Thyroid gland (tissue), 4 donors: ENCODE measurements around the gene UGT1A6.

Experiments used
- POLR2A ChIP-seq, 2 donors: fragments of 450-650 bp; IDR thresholded peaks; one replicate each; pipeline ENCODE4 v1.6.1; 2017; ENCODE audit warnings: antibody characterized with exemption in 2 of 2, mild to moderate bottlenecking in 2 of 2, moderate library complexity in 1 of 2
- TF ChIP-seq, protein P1 (sequence below), 6 experiments: fragments of 200-600 bp in 3 of 6; fragments of 450-650 bp in 3 of 6; sonication (generic) in 3 of 6; IDR thresholded peaks; one replicate each; pipeline ENCODE4 v1.5.1; 2016 to 2019; ENCODE audit warnings: antibody characterized with exemption in 6 of 6, mild to moderate bottlenecking in 2 of 6, inconsistent platforms in 1 of 6, moderate library complexity in 1 of 6

- TF ChIP-seq, protein P1, sequence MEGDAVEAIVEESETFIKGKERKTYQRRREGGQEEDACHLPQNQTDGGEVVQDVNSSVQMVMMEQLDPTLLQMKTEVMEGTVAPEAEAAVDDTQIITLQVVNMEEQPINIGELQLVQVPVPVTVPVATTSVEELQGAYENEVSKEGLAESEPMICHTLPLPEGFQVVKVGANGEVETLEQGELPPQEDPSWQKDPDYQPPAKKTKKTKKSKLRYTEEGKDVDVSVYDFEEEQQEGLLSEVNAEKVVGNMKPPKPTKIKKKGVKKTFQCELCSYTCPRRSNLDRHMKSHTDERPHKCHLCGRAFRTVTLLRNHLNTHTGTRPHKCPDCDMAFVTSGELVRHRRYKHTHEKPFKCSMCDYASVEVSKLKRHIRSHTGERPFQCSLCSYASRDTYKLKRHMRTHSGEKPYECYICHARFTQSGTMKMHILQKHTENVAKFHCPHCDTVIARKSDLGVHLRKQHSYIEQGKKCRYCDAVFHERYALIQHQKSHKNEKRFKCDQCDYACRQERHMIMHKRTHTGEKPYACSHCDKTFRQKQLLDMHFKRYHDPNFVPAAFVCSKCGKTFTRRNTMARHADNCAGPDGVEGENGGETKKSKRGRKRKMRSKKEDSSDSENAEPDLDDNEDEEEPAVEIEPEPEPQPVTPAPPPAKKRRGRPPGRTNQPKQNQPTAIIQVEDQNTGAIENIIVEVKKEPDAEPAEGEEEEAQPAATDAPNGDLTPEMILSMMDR (IDR thresholded peaks at IDR 0.05): no peak
- no peak for TF ChIP-seq POLR2A (IDR thresholded peaks at IDR 0.05)
These were observed 124.7 kb downstream of the UGT1A6 start for GRCh38 chr2:233817361-233817911.
